M059J (cell line): ENCODE data around the gene SDF2L1. TPM values are rescaled to one million over a fixed set of nuclear protein-coding genes. Genes with fewer than 3 reads are reported as not detected.
"Not testable (repeated sequence)": the region's sequence is repeated elsewhere in the genome, so short reads cannot be mapped to it uniquely, and the experiment has no call there.

Experiments
- DNase-seq: peaks from one replicate; pipeline ENCODE4 v3.0.0-alpha.2; 2012; ENCODE audit warnings: low read depth
- total RNA-seq: library from RNA; depleted of rRNA; stranded (reverse); fragments of >200 nt; shearing (Covaris generic); gene quantifications from 2 replicates; pipeline ENCODE4 v1.2.3, GENCODE V29; 2014; rRNA removed

SDF2L1 gene
- 44.7 and 45.0 TPM in 2 replicates for total RNA-seq

GRCh38 chr22:21641789-21642583 is at the start of gene SDF2L1:
SDF2L1 (plus strand) TSS chr22:21642302; CDS start chr22:21642337, 35 bp downstream.
- DNase-seq: peak; percentile 96

GRCh38 chr22:21592422-21592821 is 49.7 kb upstream of the SDF2L1 start:
- no peak for DNase-seq

GRCh38 chr22:21593406-21594232 is 48.5 kb upstream of the SDF2L1 start:
- no peak for DNase-seq

GRCh38 chr22:21594865-21595452 is 47.1 kb upstream of the SDF2L1 start:
- no peak for DNase-seq

GRCh38 chr22:21596356-21597135 is 45.6 kb upstream of the SDF2L1 start:
- DNase-seq: not testable (repeated sequence)

GRCh38 chr22:21598302-21598701 is 43.8 kb upstream of the SDF2L1 start:
- DNase-seq: no peak

GRCh38 chr22:21599053-21599893 is 42.8 kb upstream of the SDF2L1 start:
- DNase-seq: no peak

- DNase-seq: no peak
Measured at GRCh38 chr22:21602579-21602978, 39.5 kb upstream of the SDF2L1 start.

GRCh38 chr22:21603973-21604372 is 38.1 kb upstream of the SDF2L1 start:
- DNase-seq: no peak

GRCh38 chr22:21605887-21606564 is 36.1 kb upstream of the SDF2L1 start:
- DNase-seq: no peak

GRCh38 chr22:21606775-21607174 is 35.3 kb upstream of the SDF2L1 start:
- peak; percentile 88 for DNase-seq

GRCh38 chr22:21609556-21610157 is 32.4 kb upstream of the SDF2L1 start:
- not testable (repeated sequence) for DNase-seq

- no peak for DNase-seq
Measured at GRCh38 chr22:21611210-21611977, 30.7 kb upstream of the SDF2L1 start.

- no peak for DNase-seq
Measured at GRCh38 chr22:21612858-21613257, 29.2 kb upstream of the SDF2L1 start.

GRCh38 chr22:21613553-21614233 is 28.4 kb upstream of the SDF2L1 start:
- no peak for DNase-seq

- no peak for DNase-seq
Measured at GRCh38 chr22:21615731-21616130, 26.4 kb upstream of the SDF2L1 start.

- not testable (repeated sequence) for DNase-seq
Measured at GRCh38 chr22:21617337-21617736, 24.8 kb upstream of the SDF2L1 start.

- no peak for DNase-seq
Measured at GRCh38 chr22:21621025-21621424, 21.1 kb upstream of the SDF2L1 start.
